HepG2 (cell line): ENCODE results near the gene MYL12B. TPM values are rescaled to one million over a fixed set of nuclear protein-coding genes. Genes with fewer than 3 reads are reported as not detected.

Experiments
- EED ChIP-seq: sonication (generic); formaldehyde crosslinking; IDR thresholded peaks from 2 replicates; pipeline ENCODE4 v1.5.0; 2020; ENCODE audit warnings: mild to moderate bottlenecking, missing genetic modification reagents
- HCFC1 ChIP-seq: fragments of 150-350 bp; IDR thresholded peaks from 2 replicates; pipeline ENCODE4 v1.6.1; 2014; ENCODE audit warnings: low read depth, low read length
- SATB2 ChIP-seq: sonication (generic); formaldehyde crosslinking; IDR thresholded peaks from 2 replicates; pipeline ENCODE4 v1.5.0; 2020; ENCODE audit warnings: missing genetic modification reagents
- SMC3 ChIP-seq: IDR thresholded peaks from 2 replicates; pipeline ENCODE4 v1.6.1; 2011; ENCODE audit warnings: low read length, improper control_type of control experiment
- ZFX ChIP-seq: sonication (generic); formaldehyde crosslinking; IDR thresholded peaks from 2 replicates; pipeline ENCODE4 v1.4.0; 2020; ENCODE audit warnings: mild to moderate bottlenecking, low read depth, missing genetic modification reagents, moderate library complexity
- ZNF280B ChIP-seq: sonication (generic); formaldehyde crosslinking; IDR thresholded peaks from 2 replicates; pipeline ENCODE4 v1.5.0; 2020; ENCODE audit warnings: missing genetic modification reagents, mild to moderate bottlenecking, borderline replicate concordance
- ZNF318 ChIP-seq: sonication (generic); formaldehyde crosslinking; IDR thresholded peaks from 2 replicates; pipeline ENCODE4 v1.4.0; 2020; ENCODE audit warnings: mild to moderate bottlenecking, missing genetic modification reagents
- ZNF430 ChIP-seq: sonication (generic); formaldehyde crosslinking; IDR thresholded peaks from 2 replicates; pipeline ENCODE4 v1.9.0; 2021; ENCODE audit warnings: mild to moderate bottlenecking, missing genetic modification reagents
- ZNF576 ChIP-seq: sonication (generic); formaldehyde crosslinking; IDR thresholded peaks from 2 replicates; pipeline ENCODE4 v1.4.0; 2020; ENCODE audit warnings: mild to moderate bottlenecking, missing genetic modification reagents
- polyA plus RNA-seq, 8 experiments: library from polyadenylated mRNA; depleted of rRNA in 3 of 8; stranded (reverse) in 7 of 8; unstranded in 1 of 8; fragments of >200 nt; fragmentation: Illumina TruSeq in 4 of 8; extraction: Trizol in 4 of 8; gene quantifications; 2 replicates each; pipeline versions ENCODE4 v1.2.1 to v1.2.3, GENCODE V29; 2011 to 2016; ENCODE audit warnings: low read depth in 4 of 8, missing spikeins in 1 of 8, mixed read lengths in 1 of 8; ENCODE audit not compliant: insufficient read depth in 1 of 8
- total RNA-seq, 5 experiments: library from RNA; depleted of rRNA; stranded (reverse); fragments of >200 nt; fragmentation: Illumina TruSeq; extraction: Trizol; gene quantifications; 2 replicates each; pipeline ENCODE4 v1.2.3, GENCODE V29; 2016; ENCODE audit warnings: low read depth in 1 of 5

Gene MYL12B
- total and polyA plus RNA-seq, 2 of the 13 experiments (the other 11 are each of a cell fraction or from before 2014, with no cell fraction given), result 265 to 340 TPM

- TF ChIP-seq ZNF318 (CRISPR knock-in tag), result no peak
- no peak for TF ChIP-seq HCFC1
- TF ChIP-seq ZNF430 (CRISPR knock-in tag), result no peak
- no peak for TF ChIP-seq SMC3
- no peak for TF ChIP-seq ZNF280B (CRISPR knock-in tag)
- TF ChIP-seq ZFX (CRISPR knock-in tag), result no peak
- no peak for TF ChIP-seq SATB2 (CRISPR knock-in tag)
- TF ChIP-seq ZNF576 (CRISPR knock-in tag), result no peak
- TF ChIP-seq EED (CRISPR knock-in tag), result no peak
Measured at GRCh38 chr18:3212657-3213056, 49.3 kb upstream of the MYL12B start (continued).
